DND-41 (cell line): ENCODE data around the gene PLIN3.
A peak's percentile ranks its signal among the peaks of the same experiment; 100 is the strongest.
"Not testable (repeated sequence)": the region's sequence is repeated elsewhere in the genome, so short reads cannot be mapped to it uniquely, and the experiment has no call there.

Experiments
- ATAC-seq: fragments of 200-7000 bp; cut with Tn5 transposase; 3 replicates; pipeline ENCODE4 v1.9.1; 2021; ENCODE audit warnings: low read depth; ENCODE audit not compliant: insufficient read depth
- DNase-seq: peaks from one replicate; pipeline ENCODE4 v3.0.0-alpha.2; 2020
- H2AFZ ChIP-seq: 2 replicates; pipeline ENCODE4 v1.6.0; 2012; ENCODE audit warnings: low read depth, low read length
- H3K27ac ChIP-seq: 2 replicates; pipeline ENCODE4 v1.5.1; 2012; ENCODE audit warnings: low read length, inconsistent platforms
- H3K27me3 ChIP-seq: fragments of 200-600 bp; sonication (generic); 2 replicates; pipeline ENCODE4 v1.6.0; 2012; ENCODE audit warnings: low read length, mild to moderate bottlenecking, inconsistent platforms; ENCODE audit not compliant: insufficient read depth, poor library complexity
- H3K36me3 ChIP-seq: 2 replicates; pipeline ENCODE4 v1.5.1; 2012; ENCODE audit warnings: low read length, inconsistent platforms; ENCODE audit not compliant: insufficient read depth
- H3K4me1 ChIP-seq: 2 replicates; pipeline ENCODE4 v1.5.1; 2012; ENCODE audit warnings: mild to moderate bottlenecking, low read length; ENCODE audit not compliant: insufficient read depth
- H3K4me2 ChIP-seq: 2 replicates; pipeline ENCODE4 v1.6.0; 2012; ENCODE audit warnings: mild to moderate bottlenecking, moderate library complexity, low read length, inconsistent platforms; ENCODE audit not compliant: insufficient read depth
- H3K4me3 ChIP-seq, 2 experiments: fragments of 200-600 bp in 1 of 2; shearing (Covaris generic) in 1 of 2; 2 replicates each; pipeline ENCODE4 v1.5.1; 2012 to 2016; ENCODE audit warnings: inconsistent platforms in 2 of 2, low read length in 2 of 2, mild to moderate bottlenecking in 2 of 2, low read depth in 1 of 2, moderate library complexity in 1 of 2
- H3K79me2 ChIP-seq: 2 replicates; pipeline ENCODE4 v1.6.0; 2012; ENCODE audit warnings: low read length, inconsistent platforms; ENCODE audit not compliant: insufficient read depth
- H3K9ac ChIP-seq: 2 replicates; pipeline ENCODE4 v1.6.0; 2012; ENCODE audit warnings: low read depth, mild to moderate bottlenecking, inconsistent platforms, low read length, moderate library complexity
- H3K9me3 ChIP-seq: 2 replicates; pipeline ENCODE4 v1.5.1; 2012; ENCODE audit warnings: low read length, moderate library complexity, mild to moderate bottlenecking, inconsistent platforms; ENCODE audit not compliant: insufficient read depth, severe bottlenecking
- H4K20me1 ChIP-seq: 2 replicates; pipeline ENCODE4 v1.6.0; 2012; ENCODE audit warnings: low read length; ENCODE audit not compliant: insufficient read depth
- CTCF ChIP-seq: IDR thresholded peaks from 2 replicates; pipeline ENCODE4 v1.5.1; 2012; ENCODE audit warnings: borderline replicate concordance, low read length, moderate library complexity, mild to moderate bottlenecking; ENCODE audit not compliant: poor library complexity, severe bottlenecking; ENCODE audit errors: extremely low read depth
- EZH2 ChIP-seq: IDR thresholded peaks from 3 replicates; pipeline ENCODE4 v1.6.1; 2012; ENCODE audit warnings: borderline replicate concordance, low read depth, mild to moderate bottlenecking, moderate library complexity, low read length, inconsistent platforms; ENCODE audit not compliant: severe bottlenecking

Gene PLIN3

GRCh38 chr19:4843647-4843965 lies 23.9 kb downstream of the PLIN3 start:
- no peaks in the 10 kb centered on the region for H3K79me2 ChIP-seq
- ATAC-seq: no peak
- H3K36me3 ChIP-seq: peaks cover 44% of the 10 kb centered on the region

DNA sequence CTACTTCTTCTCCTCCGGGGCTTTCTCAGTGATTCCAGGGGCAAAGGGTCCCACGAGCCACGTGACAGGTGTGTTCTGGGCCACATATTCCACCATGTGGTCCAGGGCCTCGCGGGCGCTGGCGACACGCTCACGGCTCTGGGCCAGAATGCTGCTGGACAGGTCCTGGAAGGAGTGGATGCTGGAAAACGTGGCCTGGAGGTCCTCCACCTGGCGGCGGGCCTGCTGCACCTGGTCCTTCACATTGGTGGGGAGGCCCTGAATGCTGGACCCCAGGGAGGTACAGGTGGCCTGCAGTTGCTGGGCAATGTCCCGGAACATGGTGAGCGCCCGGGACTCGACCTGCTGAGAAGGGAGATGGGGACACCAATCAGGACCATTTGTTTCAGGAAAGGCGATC lies 28.3 kb downstream of the PLIN3 start:
- no peak for ATAC-seq
- no peaks in the 10 kb centered on the region for H3K9me3 ChIP-seq
- DNase-seq: no peak
- no peak overlapping the region for H3K4me3 ChIP-seq
- H3K79me2 ChIP-seq: no peaks in the 10 kb centered on the region
- H4K20me1 ChIP-seq: no peaks in the 10 kb centered on the region
- H2AFZ ChIP-seq: no peak overlapping the region
- H3K4me2 ChIP-seq: no peak overlapping the region
- H3K36me3 ChIP-seq: peaks cover 22% of the 10 kb centered on the region
- no peak overlapping the region for H3K27ac ChIP-seq
- TF ChIP-seq CTCF (no peak), EZH2 (no peak)
- H3K27me3 ChIP-seq: no peaks in the 10 kb centered on the region
- no peaks in the 10 kb centered on the region for H3K4me1 ChIP-seq
- no peak overlapping the region for H3K9ac ChIP-seq

More at GRCh38 chr19:4843647-4843965, 23.9 kb downstream of the PLIN3 start:
- Histone ChIP-seq H3K9ac (no peak overlapping the region), H3K4me3 (no peak overlapping the region), H3K27me3 (no peaks in the 10 kb centered on the region), H3K27ac (no peak overlapping the region), H3K9me3 (no peaks in the 10 kb centered on the region), H3K4me2 (no peak overlapping the region), H3K4me1 (no peaks in the 10 kb centered on the region), H2AFZ (no peak overlapping the region), H4K20me1 (no peaks in the 10 kb centered on the region; the same call in 1 of the 2 replicates)
- no peak for DNase-seq
- TF ChIP-seq CTCF (no peak), EZH2 (no peak)

DNA sequence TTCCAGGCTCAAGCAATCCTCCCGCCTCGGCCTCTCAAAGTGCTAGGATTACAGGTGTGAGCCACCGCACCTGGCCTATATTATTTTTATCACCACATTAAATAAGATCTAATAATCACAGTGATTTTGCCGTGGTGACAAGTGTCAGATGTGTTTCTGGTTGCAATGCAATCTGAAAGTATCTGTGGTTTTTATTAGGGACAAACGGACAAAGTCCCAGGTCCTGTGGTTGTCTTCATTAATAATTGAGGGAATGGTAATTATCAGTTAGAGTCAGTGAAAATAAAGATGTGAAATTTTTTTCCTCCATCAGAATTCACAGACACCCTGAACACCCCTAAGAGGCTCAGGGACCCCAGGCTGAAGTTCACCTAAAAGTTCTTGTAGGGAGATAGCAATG lies 34.7 kb downstream of the PLIN3 start:
- no peaks in the 10 kb centered on the region for H3K27me3 ChIP-seq
- TF ChIP-seq EZH2 (no peak), CTCF (no peak)
- no peaks in the 10 kb centered on the region for H3K9me3 ChIP-seq
- H3K4me1 ChIP-seq: peaks cover 25% of the 10 kb centered on the region
- no peak overlapping the region for H3K4me3 ChIP-seq
- peaks cover 28% of the 10 kb centered on the region for H3K79me2 ChIP-seq
- ATAC-seq (no peak), DNase-seq (no peak)
- no peak overlapping the region for H3K9ac ChIP-seq
- H2AFZ ChIP-seq: no peak overlapping the region
- no peak overlapping the region for H3K27ac ChIP-seq
- H3K36me3 ChIP-seq: no peaks in the 10 kb centered on the region; the same call in 1 of the 2 replicates
- H4K20me1 ChIP-seq: no peaks in the 10 kb centered on the region
- H3K4me2 ChIP-seq: no peak overlapping the region

GRCh38 chr19:4831979-4832340 lies 35.5 kb downstream of the PLIN3 start:
- Histone ChIP-seq H2AFZ (peak overlapping the region; percentile 97), H3K9ac (peak overlapping the region; percentile 87), H3K79me2 (peaks cover 29% of the 10 kb centered on the region), H3K4me3 (peak overlapping the region; percentile 87 to 99), H3K4me1 (peaks cover 25% of the 10 kb centered on the region), H3K27ac (peak overlapping the region; percentile 72), H3K4me2 (peak overlapping the region; percentile 69)
- not testable (repeated sequence) for H4K20me1 ChIP-seq, H3K27me3 ChIP-seq, H3K36me3 ChIP-seq, H3K9me3 ChIP-seq, DNase-seq, ATAC-seq
